K562 (cell line): ENCODE measurements around the gene CCPG1. TPM values are rescaled to one million over a fixed set of nuclear protein-coding genes. Genes with fewer than 3 reads are reported as not detected.

Experiments
- ATAC-seq: fragments of 200-7000 bp; cut with Tn5 transposase; 3 replicates; pipeline ENCODE4 v1.9.1; 2020; ENCODE audit warnings: moderate library complexity
- BruUV-seq: library from RNA; stranded (reverse); fragments of 400-500 nt; replicated peaks from 2 replicates; lab custom pipeline; 2021; lab: Mats Ljungman, UMichigan
- CTCF ChIA-PET: fragments of 300-600 bp; formaldehyde crosslinking; extraction: SDS; loops from one replicate; lab custom pipeline; 2021; ENCODE audit warnings: low intra/inter-chr PET ratio; lab: Yijun Ruan, JAX
- POLR2A ChIA-PET: fragments of 300-600, 350-650 bp; sonication (Branson Sonifier 250); formaldehyde crosslinking; extraction: SDS; loops from one replicate; lab custom pipeline; 2021; ENCODE audit warnings: antibody characterized with exemption, inconsistent platforms; lab: Yijun Ruan, JAX
- DNase-seq, 4 experiments: peaks; one replicate each; pipeline versions ENCODE4 v3.0.0 to v3.0.0-alpha.2; 2011 to 2018; ENCODE audit warnings: low spot score in 3 of 4, mixed read lengths in 3 of 4; ENCODE audit errors: extremely low read depth in 1 of 4
- FAIRE-seq: peaks from 2 replicates; lab custom pipeline; 2011; peaks lifted over from hg19 to GRCh38; lab: Jason Lieb, UNC
- H2AFZ ChIP-seq: 2 replicates; pipeline ENCODE4 v1.6.0; 2011; ENCODE audit warnings: low read depth, low read length, control low read depth, inconsistent platforms
- H3K27ac ChIP-seq: fragments of 200-600 bp; 3 replicates; pipeline ENCODE4 v1.8.0; 2011; ENCODE audit warnings: low read depth, mild to moderate bottlenecking, control low read depth, inconsistent platforms, low read length, moderate library complexity, mixed read lengths; ENCODE audit errors: extremely low read depth
- H3K27me3 ChIP-seq, 2 experiments: fragments of 300-600 bp in 1 of 2; 2 replicates in 1 of 2; 3 replicates in 1 of 2; pipeline versions ENCODE4 v1.6.0 to v1.8.0; 2011; ENCODE audit warnings: inconsistent platforms in 2 of 2, low read length in 2 of 2, mild to moderate bottlenecking in 1 of 2, mixed read lengths in 1 of 2, moderate library complexity in 1 of 2; ENCODE audit not compliant: control insufficient read depth in 2 of 2, insufficient read depth in 2 of 2
- H3K36me3 ChIP-seq: fragments of 300-600 bp; 3 replicates; pipeline ENCODE4 v1.8.0; 2011; ENCODE audit warnings: mild to moderate bottlenecking, low read length, inconsistent platforms; ENCODE audit not compliant: control insufficient read depth, insufficient read depth
- H3K4me1 ChIP-seq, 2 experiments: fragments of 200-600 bp in 1 of 2; replicated peaks in 1 of 2; 2 replicates in 1 of 2; 3 replicates in 1 of 2; pipeline versions ENCODE4 v1.5.1 to v1.8.0; 2011; ENCODE audit warnings: inconsistent platforms in 2 of 2, low read length in 2 of 2, mild to moderate bottlenecking in 1 of 2, mixed read lengths in 1 of 2, moderate library complexity in 1 of 2; ENCODE audit not compliant: control insufficient read depth in 2 of 2, insufficient read depth in 2 of 2
- H3K4me2 ChIP-seq: 2 replicates; pipeline ENCODE4 v1.6.1; 2011; ENCODE audit warnings: low read length, control low read depth, inconsistent platforms, mixed read lengths; ENCODE audit not compliant: insufficient read depth
- H3K4me3 ChIP-seq: fragments of 200-600 bp; sonication (generic), shearing (Covaris generic); 2 replicates; pipeline ENCODE4 v1.5.1; 2016; ENCODE audit warnings: control low read depth, inconsistent platforms
- H3K79me2 ChIP-seq: fragments of 200-600 bp; 3 replicates; pipeline ENCODE4 v1.8.0; 2011; ENCODE audit warnings: low read length, inconsistent platforms; ENCODE audit not compliant: control insufficient read depth, insufficient read depth
- H3K9ac ChIP-seq, 2 experiments: 2 replicates each; pipeline versions ENCODE4 v1.6.0 to v1.6.1; 2011; ENCODE audit warnings: low read depth in 2 of 2, low read length in 2 of 2, control low read depth in 1 of 2, inconsistent platforms in 1 of 2, mild to moderate bottlenecking in 1 of 2, mixed read lengths in 1 of 2; ENCODE audit not compliant: insufficient read depth in 1 of 2
- H3K9me1 ChIP-seq: one replicate; pipeline ENCODE4 v1.6.0; 2011; ENCODE audit warnings: inconsistent platforms, mild to moderate bottlenecking, low read length, moderate library complexity; ENCODE audit not compliant: control insufficient read depth, insufficient read depth
- H3K9me3 ChIP-seq: replicated peaks from 2 replicates; pipeline ENCODE4 v1.5.1; 2011; ENCODE audit warnings: low read depth, low read length, inconsistent platforms; ENCODE audit not compliant: control insufficient read depth, insufficient read depth
- H4K20me1 ChIP-seq: replicated peaks from 2 replicates; pipeline ENCODE4 v1.6.1; 2011; ENCODE audit warnings: low read length, inconsistent platforms, mixed read lengths; ENCODE audit not compliant: control insufficient read depth, insufficient read depth
- BCOR ChIP-seq: fragments of 450-650 bp; IDR thresholded peaks from 2 replicates; pipeline ENCODE4 v1.6.1; 2016
- FOXM1 ChIP-seq, 2 experiments: fragments of 450-650 bp in 1 of 2; sonication (generic) in 1 of 2; formaldehyde crosslinking in 1 of 2; IDR thresholded peaks; 2 replicates each; pipeline versions ENCODE4 v1.6.1 to v1.9.0; 2017 to 2022; ENCODE audit warnings: low read depth in 2 of 2, mild to moderate bottlenecking in 2 of 2, missing genetic modification reagents in 1 of 2, moderate library complexity in 1 of 2
- PHF20 ChIP-seq: fragments of 450-650 bp; IDR thresholded peaks from 2 replicates; pipeline ENCODE4 v1.6.1; 2018; ENCODE audit not compliant: partially characterized antibody
- RBM25 ChIP-seq: fragments of 200-400 bp; formaldehyde crosslinking; IDR thresholded peaks from 2 replicates; pipeline ENCODE4 v1.6.1; 2018; ENCODE audit warnings: low read length, low read depth, moderate library complexity; ENCODE audit not compliant: severe bottlenecking
- ZNF586 ChIP-seq: fragments of 450-650 bp; formaldehyde crosslinking; conservative IDR thresholded peaks from 2 replicates; pipeline ENCODE4 v1.4.0; 2020; ENCODE audit warnings: mild to moderate bottlenecking, moderate library complexity
- WGBS: fragments of 100-300 bp; shearing (Covaris generic); methylation state at CpG from one replicate; pipeline ENCODE4 v1.1.6; 2016; ENCODE audit warnings: low coverage, mixed read lengths; ENCODE audit not compliant: insufficient coverage; ENCODE audit errors: missing lambda C conversion rate; 5-methylcytosine and 5-hydroxymethylcytosine counted together
- in situ Hi-C: fragments of 300-500 bp; cut with MboI; formaldehyde crosslinking; loops from 4 replicates; pipeline ENCODE4 v1.15.0; 2018; ENCODE audit warnings: inconsistent platforms, mixed read lengths
- intact Hi-C: fragments of 100-400 bp; cut with micrococcal nuclease; formaldehyde crosslinking; loops from 2 replicates; pipeline ENCODE4 v1.14.2; 2022
- polyA plus RNA-seq, 8 experiments: library from polyadenylated mRNA; depleted of rRNA in 4 of 8; stranded (reverse) in 5 of 8; unstranded in 3 of 8; fragments of >200 nt; fragmentation: Nextera tagmentation in 2 of 8; fragmentation: Illumina TruSeq in 1 of 8; extraction: Ambion mirVana in 2 of 8; extraction: Trizol in 1 of 8; gene quantifications; 2 replicates each; pipeline versions ENCODE4 v1.2.1 to v1.2.3, GENCODE V29; 2011 to 2014; ENCODE audit warnings: inconsistent platforms in 1 of 8, missing spikeins in 1 of 8
- total RNA-seq, 7 experiments: library from RNA; depleted of rRNA in 6 of 7; stranded (reverse); fragments of >200 nt in 6 of 7; fragmentation: Illumina TruSeq in 2 of 7; extraction: Trizol in 2 of 7; gene quantifications; 2 replicates each; pipeline versions ENCODE4 v1.2.1 to v1.2.3, GENCODE V29; 2011 to 2021; ENCODE audit warnings: low replicate concordance in 1 of 7
- TF ChIP-seq, protein P1 (sequence below): fragments of 450-650 bp; IDR thresholded peaks from 2 replicates; pipeline ENCODE4 v1.6.1; 2016
- TF ChIP-seq, protein P2 (sequence below), 2 experiments: fragments of 450-650 bp in 1 of 2; sonication (generic) in 1 of 2; formaldehyde crosslinking in 1 of 2; IDR thresholded peaks; 2 replicates each; pipeline versions ENCODE4 v1.7.1 to v1.9.0; 2016 to 2022; ENCODE audit warnings: inconsistent platforms in 1 of 2, mild to moderate bottlenecking in 1 of 2, missing genetic modification reagents in 1 of 2
- TF ChIP-seq, protein P3 (sequence below): fragments of 200-800 bp; sonication (Bioruptor generic); IDR thresholded peaks from 2 replicates; pipeline ENCODE4 v1.6.1; 2017; ENCODE audit warnings: missing genetic modification characterization, missing compliant biosample characterization

The CCPG1 gene
- total and polyA plus RNA-seq, 9 of the 15 experiments (the other 6 are each of a cell fraction or from before 2014, with no cell fraction given) = 33.0 to 54.9 (median 41.1) TPM

DNA sequence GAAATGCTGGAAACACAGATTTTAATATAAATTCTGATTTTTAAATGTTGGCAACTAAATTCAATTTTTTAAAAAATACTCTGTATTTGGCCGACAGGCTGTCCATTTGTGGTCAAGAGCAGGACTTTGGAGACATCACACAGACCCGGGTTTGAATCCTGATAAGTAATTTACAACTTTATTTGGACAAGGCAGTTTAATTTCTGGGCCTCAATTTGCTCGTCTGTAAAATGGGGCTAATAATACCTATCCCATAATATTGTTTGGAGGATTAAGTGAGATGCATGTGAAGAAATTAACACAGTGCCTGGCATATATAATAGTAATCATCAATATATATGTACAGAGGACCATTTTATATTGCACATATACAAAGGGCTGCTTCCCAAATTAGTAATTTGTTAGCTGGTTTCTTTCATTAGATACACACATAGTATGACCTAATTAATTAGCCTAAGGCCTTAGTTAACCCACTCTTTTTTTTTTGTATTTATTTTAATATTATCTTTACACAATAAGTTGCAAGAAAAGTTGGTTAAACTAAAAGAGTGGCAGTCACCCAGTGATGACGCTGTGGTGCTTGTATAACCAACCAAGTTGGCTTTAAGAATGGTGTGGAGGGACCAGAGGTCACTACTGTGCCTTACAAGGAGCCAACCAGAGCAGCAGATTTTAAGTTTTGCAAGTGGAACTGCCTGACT is 88.5 kb downstream of the CCPG1 start:
- H4K20me1 ChIP-seq = no peaks in the 10 kb centered on the region
- ChIA-PET POLR2A (interaction anchor here (0.7 to 1.5 kb wide), 17 partner anchors 8 to 353 kb away, joined by 3 to 13 read pairs (median 4); partner anchors contain the start of genes CCPG1, PIERCE2 and RSL24D1), CTCF (no interaction called here)
- H3K9me1 ChIP-seq = no peaks in the 10 kb centered on the region
- peak overlapping the region; percentile 92 for H3K4me2 ChIP-seq
- ATAC-seq (peak; percentile 77), DNase-seq (peak; percentile 54 to 76 (median 60)), FAIRE-seq (no peak)
- H3K36me3 ChIP-seq = peaks cover 11% of the 10 kb centered on the region; the same call in 2 of the 3 replicates
- peaks cover 60% of the 10 kb centered on the region for H3K79me2 ChIP-seq
- H3K4me3 ChIP-seq = peak overlapping the region; percentile 69
- TSS peak; percentile 79 for BruUV-seq
- H3K9ac ChIP-seq = peak overlapping the region; percentile 95 to 97; a peak in 3 of 4 replicates
- no peaks in the 10 kb centered on the region for H3K27me3 ChIP-seq
- peaks cover 4 to 9% of the 10 kb centered on the region in 2 experiments; a peak in 2 of 5 replicates for H3K4me1 ChIP-seq
- H3K9me3 ChIP-seq = no peaks in the 10 kb centered on the region
- in situ Hi-C loops = no loop called here
- H3K27ac ChIP-seq = peak overlapping the region; percentile 96
- 0% methylated on average over 4 of the region's 4 CpGs for WGBS
- intact Hi-C loops = loop anchor here (1.0 to 2.0 kb wide), 2 partner anchors 83 to 116 kb away; no protein-coding TSS in a partner anchor
- H2AFZ ChIP-seq = peak overlapping the region; percentile 97
- TF ChIP-seq BCOR = peak; percentile 100
- TF ChIP-seq, protein P1, sequence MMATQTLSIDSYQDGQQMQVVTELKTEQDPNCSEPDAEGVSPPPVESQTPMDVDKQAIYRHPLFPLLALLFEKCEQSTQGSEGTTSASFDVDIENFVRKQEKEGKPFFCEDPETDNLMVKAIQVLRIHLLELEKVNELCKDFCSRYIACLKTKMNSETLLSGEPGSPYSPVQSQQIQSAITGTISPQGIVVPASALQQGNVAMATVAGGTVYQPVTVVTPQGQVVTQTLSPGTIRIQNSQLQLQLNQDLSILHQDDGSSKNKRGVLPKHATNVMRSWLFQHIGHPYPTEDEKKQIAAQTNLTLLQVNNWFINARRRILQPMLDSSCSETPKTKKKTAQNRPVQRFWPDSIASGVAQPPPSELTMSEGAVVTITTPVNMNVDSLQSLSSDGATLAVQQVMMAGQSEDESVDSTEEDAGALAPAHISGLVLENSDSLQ = peak; percentile 38; the same call in 1 of the 2 replicates
- TF ChIP-seq RBM25 = peak; percentile 99
- TF ChIP-seq, protein P2, sequence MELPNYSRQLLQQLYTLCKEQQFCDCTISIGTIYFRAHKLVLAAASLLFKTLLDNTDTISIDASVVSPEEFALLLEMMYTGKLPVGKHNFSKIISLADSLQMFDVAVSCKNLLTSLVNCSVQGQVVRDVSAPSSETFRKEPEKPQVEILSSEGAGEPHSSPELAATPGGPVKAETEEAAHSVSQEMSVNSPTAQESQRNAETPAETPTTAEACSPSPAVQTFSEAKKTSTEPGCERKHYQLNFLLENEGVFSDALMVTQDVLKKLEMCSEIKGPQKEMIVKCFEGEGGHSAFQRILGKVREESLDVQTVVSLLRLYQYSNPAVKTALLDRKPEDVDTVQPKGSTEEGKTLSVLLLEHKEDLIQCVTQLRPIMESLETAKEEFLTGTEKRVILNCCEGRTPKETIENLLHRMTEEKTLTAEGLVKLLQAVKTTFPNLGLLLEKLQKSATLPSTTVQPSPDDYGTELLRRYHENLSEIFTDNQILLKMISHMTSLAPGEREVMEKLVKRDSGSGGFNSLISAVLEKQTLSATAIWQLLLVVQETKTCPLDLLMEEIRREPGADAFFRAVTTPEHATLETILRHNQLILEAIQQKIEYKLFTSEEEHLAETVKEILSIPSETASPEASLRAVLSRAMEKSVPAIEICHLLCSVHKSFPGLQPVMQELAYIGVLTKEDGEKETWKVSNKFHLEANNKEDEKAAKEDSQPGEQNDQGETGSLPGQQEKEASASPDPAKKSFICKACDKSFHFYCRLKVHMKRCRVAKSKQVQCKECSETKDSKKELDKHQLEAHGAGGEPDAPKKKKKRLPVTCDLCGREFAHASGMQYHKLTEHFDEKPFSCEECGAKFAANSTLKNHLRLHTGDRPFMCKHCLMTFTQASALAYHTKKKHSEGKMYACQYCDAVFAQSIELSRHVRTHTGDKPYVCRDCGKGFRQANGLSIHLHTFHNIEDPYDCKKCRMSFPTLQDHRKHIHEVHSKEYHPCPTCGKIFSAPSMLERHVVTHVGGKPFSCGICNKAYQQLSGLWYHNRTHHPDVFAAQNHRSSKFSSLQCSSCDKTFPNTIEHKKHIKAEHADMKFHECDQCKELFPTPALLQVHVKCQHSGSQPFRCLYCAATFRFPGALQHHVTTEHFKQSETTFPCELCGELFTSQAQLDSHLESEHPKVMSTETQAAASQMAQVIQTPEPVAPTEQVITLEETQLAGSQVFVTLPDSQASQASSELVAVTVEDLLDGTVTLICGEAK (IDR thresholded peaks at IDR 0.05) = no peak
- TF ChIP-seq, protein P2 (CRISPR knock-in tag; IDR thresholded peaks at IDR 0.05) = no peak
- no peak for TF ChIP-seq ZNF586 (CRISPR knock-in tag)
- peak; percentile 9; the same call in 1 of the 2 replicates for TF ChIP-seq FOXM1 (IDR thresholded peaks at IDR 0.05; ENCODE audit: low read depth)
- no peak for TF ChIP-seq FOXM1 (CRISPR knock-in tag; IDR thresholded peaks at IDR 0.05; ENCODE audit: low read depth)
- TF ChIP-seq, protein P3, sequence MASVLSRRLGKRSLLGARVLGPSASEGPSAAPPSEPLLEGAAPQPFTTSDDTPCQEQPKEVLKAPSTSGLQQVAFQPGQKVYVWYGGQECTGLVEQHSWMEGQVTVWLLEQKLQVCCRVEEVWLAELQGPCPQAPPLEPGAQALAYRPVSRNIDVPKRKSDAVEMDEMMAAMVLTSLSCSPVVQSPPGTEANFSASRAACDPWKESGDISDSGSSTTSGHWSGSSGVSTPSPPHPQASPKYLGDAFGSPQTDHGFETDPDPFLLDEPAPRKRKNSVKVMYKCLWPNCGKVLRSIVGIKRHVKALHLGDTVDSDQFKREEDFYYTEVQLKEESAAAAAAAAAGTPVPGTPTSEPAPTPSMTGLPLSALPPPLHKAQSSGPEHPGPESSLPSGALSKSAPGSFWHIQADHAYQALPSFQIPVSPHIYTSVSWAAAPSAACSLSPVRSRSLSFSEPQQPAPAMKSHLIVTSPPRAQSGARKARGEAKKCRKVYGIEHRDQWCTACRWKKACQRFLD (CRISPR knock-in tag) = peak; percentile 45; the same call in 1 of the 2 replicates
- peak; percentile 37 for TF ChIP-seq PHF20
